Measurements from ENCODE around the gene NDUFA8.

- no peak for TF ChIP-seq POLR2A (IDR thresholded peaks at IDR 0.05)
- TF ChIP-seq CTCF (IDR thresholded peaks at IDR 0.05): no peak
- no peak for TF ChIP-seq POLR2AphosphoS5 (IDR thresholded peaks at IDR 0.05; ENCODE audit: insufficient read depth in 1 of 2, low read depth in 1 of 2)
Observed at GRCh38 chr9:122197882-122198281, 38.3 kb upstream of the NDUFA8 start.

Data from vagina (tissue), 2 donors.